Caco-2 (cell line): Measurements from ENCODE around the gene ERC2. TPM values are rescaled to one million over a fixed set of nuclear protein-coding genes. Genes with fewer than 3 reads are reported as not detected.

Experiments
- BruUV-seq: library from RNA; stranded (reverse); fragments of 400-500 nt; replicated peaks from 2 replicates; lab custom pipeline; 2021; lab: Mats Ljungman, UMichigan
- CTCF ChIA-PET: fragments of 300-600 bp; sonication (Branson Sonifier 250); formaldehyde crosslinking; loops from one replicate; lab custom pipeline; 2022; ENCODE audit warnings: antibody characterized with exemption; lab: Charles Lee
- POLR2A ChIA-PET: fragments of 300-600 bp; sonication (Branson Sonifier 250); formaldehyde crosslinking; loops from one replicate; lab custom pipeline; 2022; ENCODE audit warnings: antibody characterized with exemption; lab: Charles Lee
- DNase-seq, 2 experiments: peaks; one replicate each; pipeline versions ENCODE4 v3.0.0 to v3.0.0-alpha.2; 2020 to 2022
- H3K27me3 ChIP-seq: replicated peaks from 2 replicates; pipeline ENCODE4 v1.6.0; 2011; ENCODE audit warnings: low read length; ENCODE audit not compliant: control insufficient read depth, insufficient read depth
- H3K36me3 ChIP-seq: 2 replicates; pipeline ENCODE4 v1.5.1; 2011; ENCODE audit warnings: low read length; ENCODE audit not compliant: control insufficient read depth, insufficient read depth
- H3K4me1 ChIP-seq: fragments of 250-450 bp; sonication (Bioruptor Pico); 2 replicates; pipeline ENCODE4 v1.5.1; 2020; ENCODE audit warnings: mild to moderate bottlenecking
- H3K4me3 ChIP-seq: 2 replicates; pipeline ENCODE4 v1.5.1; 2011; ENCODE audit warnings: low read depth, mild to moderate bottlenecking, control low read depth, low read length
- H3K9me3 ChIP-seq: fragments of 250-450 bp; sonication (Bioruptor Pico); 2 replicates; pipeline ENCODE4 v1.5.1; 2020; ENCODE audit warnings: mild to moderate bottlenecking, moderate library complexity
- H3K27ac Mint-ChIP-seq: one replicate; pipeline ENCODE4 v1.8.0; 2022; ENCODE audit warnings: mixed read lengths; ENCODE audit not compliant: unreplicated experiment
- H3K27me3 Mint-ChIP-seq: one replicate; pipeline ENCODE4 v1.8.0; 2022; ENCODE audit warnings: mixed read lengths; ENCODE audit not compliant: insufficient read depth, unreplicated experiment
- H3K36me3 Mint-ChIP-seq: one replicate; pipeline ENCODE4 v1.8.0; 2022; ENCODE audit warnings: mild to moderate bottlenecking, mixed read lengths; ENCODE audit not compliant: insufficient read depth, unreplicated experiment
- H3K4me1 Mint-ChIP-seq: one replicate; pipeline ENCODE4 v1.8.0; 2022; ENCODE audit warnings: low read depth, mixed read lengths; ENCODE audit not compliant: unreplicated experiment
- H3K4me3 Mint-ChIP-seq: one replicate; pipeline ENCODE4 v1.8.0; 2022; ENCODE audit warnings: mild to moderate bottlenecking, moderate library complexity, mixed read lengths; ENCODE audit not compliant: unreplicated experiment
- H3K9me3 Mint-ChIP-seq: one replicate; pipeline ENCODE4 v1.8.0; 2022; ENCODE audit warnings: mixed read lengths; ENCODE audit not compliant: unreplicated experiment
- CTCF ChIP-seq, 2 experiments: fragments of 200-600 bp in 1 of 2; IDR thresholded peaks; 1 replicate in 1 of 2; 2 replicates in 1 of 2; pipeline versions ENCODE4 v1.5.1 to v1.8.0; 2011 to 2022; ENCODE audit warnings: antibody characterized with exemption in 1 of 2, control low read depth in 1 of 2, inconsistent platforms in 1 of 2, low read depth in 1 of 2, low read length in 1 of 2, mild to moderate bottlenecking in 1 of 2, moderate library complexity in 1 of 2; ENCODE audit not compliant: insufficient read depth in 1 of 2, severe bottlenecking in 1 of 2, unreplicated experiment in 1 of 2
- intact Hi-C: fragments of 100-400 bp; cut with micrococcal nuclease; formaldehyde crosslinking; loops from one replicate; pipeline ENCODE4 v1.10.0; 2022; ENCODE audit not compliant: unreplicated experiment
- total RNA-seq: library from RNA; stranded (reverse); gene quantifications from 2 replicates; pipeline ENCODE4 v1.2.3, GENCODE V29; 2022

ERC2 gene
- total RNA-seq, 1 experiment from 2014 or later, result 0.54 TPM

- no peaks in the 10 kb centered on the region for H3K27me3 ChIP-seq
- Mint-ChIP-seq H3K36me3 (no peaks in the 10 kb centered on the region), H3K9me3 (no peaks in the 10 kb centered on the region), H3K4me1 (no peaks in the 10 kb centered on the region), H3K27me3 (peaks cover 3% of the 10 kb centered on the region), H3K4me3 (no peak overlapping the region), H3K27ac (no peak overlapping the region)
- POLR2A ChIA-PET, result no interaction called here
- no peak overlapping the region for H3K4me3 ChIP-seq
- no peak for DNase-seq
- TF ChIP-seq CTCF (IDR thresholded peaks at IDR 0.05; ENCODE audit: insufficient read depth in 1 of 2, low read depth in 1 of 2, low read length in 1 of 2, severe bottlenecking in 1 of 2, unreplicated experiment in 1 of 2), result no peak
- CTCF ChIA-PET, result no interaction called here
- no peaks in the 10 kb centered on the region for H3K36me3 ChIP-seq
- intact Hi-C loops, result no loop called here
- no TSS peak for BruUV-seq
- H3K4me1 ChIP-seq, result no peaks in the 10 kb centered on the region
- H3K9me3 ChIP-seq, result no peaks in the 10 kb centered on the region
These were observed 870.0 kb downstream of the ERC2 start for GRCh38 chr3:55598224-55598623.

GRCh38 chr3:55597641-55598040, 870.6 kb downstream of the ERC2 start:
- Mint-ChIP-seq H3K4me1 (no peaks in the 10 kb centered on the region), H3K27ac (no peak overlapping the region), H3K4me3 (no peak overlapping the region), H3K9me3 (no peaks in the 10 kb centered on the region), H3K36me3 (no peaks in the 10 kb centered on the region), H3K27me3 (peaks cover 3% of the 10 kb centered on the region)
- intact Hi-C loops, result no loop called here
- no peak overlapping the region for H3K4me3 ChIP-seq
- BruUV-seq, result no TSS peak
- H3K9me3 ChIP-seq, result no peaks in the 10 kb centered on the region
- TF ChIP-seq CTCF (IDR thresholded peaks at IDR 0.05; ENCODE audit: insufficient read depth in 1 of 2, low read depth in 1 of 2, low read length in 1 of 2, severe bottlenecking in 1 of 2, unreplicated experiment in 1 of 2), result no peak
- no peaks in the 10 kb centered on the region for H3K4me1 ChIP-seq
- H3K36me3 ChIP-seq, result no peaks in the 10 kb centered on the region
- POLR2A ChIA-PET, result no interaction called here
- CTCF ChIA-PET, result no interaction called here
- no peaks in the 10 kb centered on the region for H3K27me3 ChIP-seq
- no peak for DNase-seq

- intact Hi-C loops, result no loop called here
- DNase-seq, result no peak
- Mint-ChIP-seq H3K27ac (no peak overlapping the region), H3K9me3 (no peaks in the 10 kb centered on the region), H3K4me1 (peaks cover 5% of the 10 kb centered on the region), H3K36me3 (no peaks in the 10 kb centered on the region), H3K27me3 (peaks cover 3% of the 10 kb centered on the region), H3K4me3 (no peak overlapping the region)
- Histone ChIP-seq H3K4me1 (no peaks in the 10 kb centered on the region), H3K36me3 (no peaks in the 10 kb centered on the region), H3K9me3 (no peaks in the 10 kb centered on the region), H3K27me3 (no peaks in the 10 kb centered on the region), H3K4me3 (no peak overlapping the region)
- ChIA-PET CTCF (no interaction called here), POLR2A (no interaction called here)
- TF ChIP-seq CTCF (IDR thresholded peaks at IDR 0.05; ENCODE audit: insufficient read depth in 1 of 2, low read depth in 1 of 2, low read length in 1 of 2, severe bottlenecking in 1 of 2, unreplicated experiment in 1 of 2), result no peak
- no TSS peak for BruUV-seq
These were observed 872.1 kb downstream of the ERC2 start for GRCh38 chr3:55596212-55596611.
